Effector memory CD8-positive, alpha-beta T cell (primary cell): ENCODE data around the gene LMX1B.
A peak's percentile ranks its signal among the peaks of the same experiment; 100 is the strongest.
"Not testable (repeated sequence)": the region's sequence is repeated elsewhere in the genome, so short reads cannot be mapped to it uniquely, and the experiment has no call there.

ENCODE experiments used
- ATAC-seq: fragments of 150-1000 bp; cut with Tn5 transposase; replicated peaks from 2 replicates; pipeline ENCODE4 v1.10.0; 2021; ENCODE audit warnings: mild to moderate bottlenecking, moderate library complexity
- DNase-seq, 3 experiments: peaks; one replicate each; pipeline ENCODE4 v3.0.0; 2021
- H3K27ac Mint-ChIP-seq, 2 donors: one replicate each; pipeline ENCODE4 v1.8.0; 2022; ENCODE audit warnings: mild to moderate bottlenecking in 2 of 2, mixed read lengths in 2 of 2, moderate library complexity in 2 of 2
- H3K27me3 Mint-ChIP-seq, 2 donors: one replicate each; pipeline ENCODE4 v1.8.0; 2022; ENCODE audit warnings: mixed read lengths in 2 of 2
- H3K36me3 Mint-ChIP-seq: one replicate; pipeline ENCODE4 v1.8.0; 2022; ENCODE audit warnings: mild to moderate bottlenecking, moderate library complexity, mixed read lengths; ENCODE audit not compliant: insufficient read depth
- H3K4me1 Mint-ChIP-seq, 2 donors: one replicate each; pipeline ENCODE4 v1.8.0; 2022; ENCODE audit warnings: low read depth in 2 of 2, mixed read lengths in 2 of 2
- H3K4me3 Mint-ChIP-seq, 2 donors: one replicate each; pipeline ENCODE4 v1.8.0; 2022; ENCODE audit warnings: mild to moderate bottlenecking in 2 of 2, mixed read lengths in 2 of 2, moderate library complexity in 2 of 2
- H3K9me3 Mint-ChIP-seq, 2 donors: one replicate each; pipeline ENCODE4 v1.8.0; 2022; ENCODE audit warnings: mixed read lengths in 2 of 2

The LMX1B gene

DNA sequence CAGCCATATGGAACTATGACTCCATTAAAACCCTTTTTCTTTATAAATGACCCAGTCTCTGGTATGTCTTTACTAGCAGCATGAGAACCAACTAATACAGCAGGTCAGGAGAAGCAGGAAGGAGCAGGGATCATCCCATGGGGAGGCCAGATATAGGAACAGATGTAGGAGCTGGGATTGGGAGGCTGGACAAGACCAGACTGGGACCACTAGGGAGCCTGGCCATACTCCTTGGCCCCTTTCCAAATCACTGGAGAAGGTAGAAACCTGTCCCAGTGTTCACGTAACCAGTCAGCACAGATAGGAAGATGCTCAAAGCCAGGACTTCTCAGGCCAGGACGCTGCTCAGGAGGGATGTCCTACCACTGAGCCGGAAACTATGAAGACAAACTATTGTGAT lies 95.5 kb downstream of the LMX1B start:
- no peak for DNase-seq
- Mint-ChIP-seq H3K4me3 (no peak overlapping the region), H3K27me3 (peaks cover 13 to 15% of the 10 kb centered on the region in 2 donors), H3K27ac (no peak overlapping the region), H3K36me3 (peaks cover 9% of the 10 kb centered on the region), H3K9me3 (no peaks in the 10 kb centered on the region), H3K4me1 (peaks cover 12 to 13% of the 10 kb centered on the region in 2 donors)
- ATAC-seq, result no peak

DNA sequence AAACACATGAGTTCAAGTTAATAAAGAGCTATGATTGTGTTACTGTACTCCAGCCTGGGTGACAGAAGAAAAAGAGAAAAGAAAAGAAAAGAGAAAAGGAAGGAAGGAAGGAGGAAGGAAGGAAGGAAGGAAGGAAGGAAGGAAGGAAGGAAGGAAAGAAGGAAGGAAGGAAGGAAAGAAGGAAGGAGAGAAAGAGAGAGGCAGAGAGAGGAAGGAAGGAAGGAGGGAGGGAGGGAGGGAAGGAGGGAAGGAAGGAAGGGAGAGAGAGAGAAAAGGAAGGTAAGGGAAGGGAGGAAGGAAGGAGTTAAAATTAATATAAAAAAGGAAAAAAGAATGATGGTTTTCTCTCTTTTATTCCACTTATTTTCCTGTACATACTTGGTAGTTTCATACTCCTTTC lies 101.7 kb downstream of the LMX1B start:
- Mint-ChIP-seq H3K27ac (no peak overlapping the region), H3K4me1 (peaks cover 18 to 20% of the 10 kb centered on the region in 2 donors), H3K27me3 (peaks cover 6 to 7% of the 10 kb centered on the region in 2 donors), H3K9me3 (no peaks in the 10 kb centered on the region), H3K36me3 (peaks cover 10% of the 10 kb centered on the region), H3K4me3 (no peak overlapping the region)
- DNase-seq (no peak), ATAC-seq (no peak)

DNA sequence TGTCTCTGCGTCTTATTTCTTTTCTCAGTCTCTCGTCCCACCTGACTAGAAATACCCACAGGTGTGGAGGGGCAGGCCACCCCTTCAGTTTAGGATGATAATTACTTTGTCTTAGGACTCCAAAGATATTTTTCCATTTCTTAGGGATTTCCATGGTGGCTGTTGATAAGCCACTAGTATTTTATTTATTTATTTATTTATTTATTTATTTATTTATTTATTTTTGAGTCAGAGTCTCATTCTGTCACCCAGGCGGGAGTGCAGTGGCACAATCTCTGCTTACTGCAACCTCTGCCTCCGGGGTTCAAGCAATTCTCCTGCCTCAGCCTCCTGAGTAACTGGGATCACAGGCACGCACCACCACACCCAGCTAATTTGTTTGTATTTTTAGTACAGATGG lies 103.7 kb downstream of the LMX1B start:
- ATAC-seq, DNase-seq, H3K9me3 Mint-ChIP-seq, H3K27me3 Mint-ChIP-seq, H3K4me3 Mint-ChIP-seq, H3K27ac Mint-ChIP-seq: not testable (repeated sequence)
- Mint-ChIP-seq H3K4me1 (peaks cover 34 to 40% of the 10 kb centered on the region in 2 donors), H3K36me3 (peaks cover 10% of the 10 kb centered on the region)

DNA sequence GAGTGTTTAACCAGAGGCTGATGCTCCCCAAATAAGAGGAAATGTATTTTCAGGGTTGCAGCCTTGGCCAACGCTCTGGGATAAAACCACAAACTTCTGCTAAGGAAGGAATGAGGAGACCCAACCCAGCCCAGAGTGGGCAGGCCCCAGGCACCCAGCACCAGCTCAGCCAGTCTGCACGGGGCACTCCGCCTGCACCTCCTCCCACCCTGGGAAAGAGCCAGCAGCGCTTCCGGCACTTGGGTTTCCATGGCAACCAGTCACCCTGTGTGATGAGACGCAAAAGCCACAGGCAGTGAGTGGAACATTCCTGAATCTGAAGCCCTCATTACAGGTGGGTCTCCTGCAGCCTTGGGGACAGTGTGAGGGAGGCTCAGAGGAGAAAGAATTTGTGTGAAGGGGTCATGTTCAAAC lies 105.9 kb downstream of the LMX1B start:
- peaks cover 43 to 51% of the 10 kb centered on the region in 2 donors for H3K4me1 Mint-ChIP-seq
- H3K27ac Mint-ChIP-seq, result peak overlapping the region; percentile 96 to 99
- peak; percentile 67 for ATAC-seq
- peak; percentile 83 to 85 (median 84) for DNase-seq
- no peaks in the 10 kb centered on the region for H3K9me3 Mint-ChIP-seq
- peak overlapping the region; percentile 82 to 88 for H3K4me3 Mint-ChIP-seq
- H3K27me3 Mint-ChIP-seq, result peaks cover 6 to 7% of the 10 kb centered on the region in 2 donors
- H3K36me3 Mint-ChIP-seq, result peaks cover 20% of the 10 kb centered on the region

DNA sequence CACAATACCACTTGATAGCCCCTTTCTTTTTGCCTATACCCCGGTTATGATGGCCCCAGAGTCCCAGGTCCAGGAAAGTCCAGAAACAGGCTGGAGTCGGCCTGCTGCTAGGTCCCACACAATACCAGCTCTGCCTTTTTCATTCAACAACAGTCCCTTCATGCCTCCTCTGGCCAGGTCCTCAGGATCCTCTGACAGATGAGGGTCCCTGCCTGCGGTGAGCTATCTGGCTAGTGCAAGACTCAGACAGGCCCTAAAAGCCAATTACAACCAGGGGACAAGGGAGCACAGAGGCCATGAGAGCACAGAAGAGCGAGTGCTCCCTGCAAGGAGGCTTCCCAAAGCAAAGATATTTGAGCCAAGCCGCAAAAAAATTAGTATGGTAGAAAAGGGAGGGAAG lies 106.3 kb downstream of the LMX1B start:
- Mint-ChIP-seq H3K4me3 (peak overlapping the region; percentile 82 to 88), H3K27me3 (peaks cover 3 to 4% of the 10 kb centered on the region in 2 donors), H3K4me1 (peaks cover 43 to 51% of the 10 kb centered on the region in 2 donors)

DNA sequence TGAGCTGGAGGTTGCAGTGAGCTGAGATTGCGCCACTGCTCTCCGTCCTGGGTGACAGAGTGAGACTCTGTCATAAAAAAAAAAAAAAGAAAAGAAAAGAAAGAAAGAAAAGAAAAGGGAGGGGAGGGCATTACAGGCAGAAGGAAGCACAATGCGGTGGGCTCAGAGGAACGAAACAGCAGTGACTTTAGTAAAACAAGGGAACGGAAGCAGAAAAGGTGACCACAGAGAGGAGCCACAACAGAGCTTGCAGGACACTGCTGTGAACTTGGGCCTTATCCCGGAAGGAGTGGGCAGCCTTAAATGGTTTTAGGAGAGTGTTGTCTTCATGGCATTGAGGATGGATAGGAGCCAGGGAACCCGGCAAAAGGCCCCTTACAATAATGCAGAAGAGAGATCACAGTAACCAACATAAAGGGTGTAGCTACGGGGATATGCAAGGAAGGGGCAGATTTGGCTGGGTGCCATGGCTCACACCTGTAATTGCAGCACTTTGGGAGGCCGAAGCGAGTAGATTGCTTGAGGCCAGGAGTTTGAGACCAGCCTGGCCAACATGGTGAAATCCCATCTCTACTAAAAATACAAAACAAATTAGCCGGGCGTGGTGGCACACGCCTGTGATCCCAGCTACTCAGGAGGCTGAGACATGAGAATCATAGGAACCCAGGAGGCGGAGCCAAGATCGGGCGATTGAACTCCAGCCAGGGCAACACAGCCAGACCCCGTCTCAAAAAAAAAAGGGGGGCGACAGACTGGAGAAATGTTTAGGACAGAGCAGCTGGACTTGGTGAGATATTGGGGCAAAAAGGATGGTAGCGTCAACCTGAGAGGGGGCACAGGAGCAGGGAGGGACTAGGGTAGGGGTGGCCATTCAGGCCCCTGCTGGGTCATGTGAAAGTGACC lies 107.2 kb downstream of the LMX1B start:
- no peaks in the 10 kb centered on the region for H3K9me3 Mint-ChIP-seq
- peaks cover 42 to 45% of the 10 kb centered on the region in 2 donors for H3K4me1 Mint-ChIP-seq
- H3K4me3 Mint-ChIP-seq, result peak overlapping the region; percentile 82 to 88
- DNase-seq (no peak), ATAC-seq (no peak)
- peak overlapping the region; percentile 96 to 99 for H3K27ac Mint-ChIP-seq
- no peaks in the 10 kb centered on the region for H3K27me3 Mint-ChIP-seq
- H3K36me3 Mint-ChIP-seq, result peaks cover 20% of the 10 kb centered on the region

More for the DNA sequence above, 106.3 kb downstream of the LMX1B start:
- no peaks in the 10 kb centered on the region for H3K9me3 Mint-ChIP-seq
- ATAC-seq (no peak), DNase-seq (no peak)
- peak overlapping the region; percentile 96 to 99 for H3K27ac Mint-ChIP-seq
- peaks cover 20% of the 10 kb centered on the region for H3K36me3 Mint-ChIP-seq

DNA sequence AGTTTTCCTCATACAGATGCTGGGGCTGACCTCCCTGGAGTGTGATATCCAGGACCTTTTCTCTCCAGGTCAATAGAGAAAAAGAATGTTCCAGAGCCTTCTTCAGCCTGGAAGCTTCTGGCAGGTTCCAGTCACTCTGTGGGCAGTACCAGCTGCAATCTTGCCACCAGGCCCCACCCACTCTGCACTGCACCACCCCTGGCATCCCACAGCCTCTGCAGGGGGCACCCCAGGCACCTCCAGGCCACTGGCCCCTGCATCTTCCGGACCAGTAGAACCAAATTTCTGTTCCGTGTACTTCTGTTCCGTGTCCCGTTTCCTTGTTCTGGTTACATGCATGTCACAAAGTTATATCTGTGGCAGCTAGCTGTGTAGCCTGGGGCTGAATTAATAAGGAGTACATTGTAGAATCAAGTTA lies 107.8 kb downstream of the LMX1B start:
- H3K4me1 Mint-ChIP-seq, result peaks cover 40 to 43% of the 10 kb centered on the region in 2 donors
- no peaks in the 10 kb centered on the region for H3K9me3 Mint-ChIP-seq
- no peaks in the 10 kb centered on the region for H3K27me3 Mint-ChIP-seq
- ATAC-seq (no peak), DNase-seq (no peak)
- H3K27ac Mint-ChIP-seq, result peak overlapping the region; percentile 96 to 99
- H3K36me3 Mint-ChIP-seq, result peaks cover 20% of the 10 kb centered on the region
- H3K4me3 Mint-ChIP-seq, result peak overlapping the region; percentile 82 to 88

DNA sequence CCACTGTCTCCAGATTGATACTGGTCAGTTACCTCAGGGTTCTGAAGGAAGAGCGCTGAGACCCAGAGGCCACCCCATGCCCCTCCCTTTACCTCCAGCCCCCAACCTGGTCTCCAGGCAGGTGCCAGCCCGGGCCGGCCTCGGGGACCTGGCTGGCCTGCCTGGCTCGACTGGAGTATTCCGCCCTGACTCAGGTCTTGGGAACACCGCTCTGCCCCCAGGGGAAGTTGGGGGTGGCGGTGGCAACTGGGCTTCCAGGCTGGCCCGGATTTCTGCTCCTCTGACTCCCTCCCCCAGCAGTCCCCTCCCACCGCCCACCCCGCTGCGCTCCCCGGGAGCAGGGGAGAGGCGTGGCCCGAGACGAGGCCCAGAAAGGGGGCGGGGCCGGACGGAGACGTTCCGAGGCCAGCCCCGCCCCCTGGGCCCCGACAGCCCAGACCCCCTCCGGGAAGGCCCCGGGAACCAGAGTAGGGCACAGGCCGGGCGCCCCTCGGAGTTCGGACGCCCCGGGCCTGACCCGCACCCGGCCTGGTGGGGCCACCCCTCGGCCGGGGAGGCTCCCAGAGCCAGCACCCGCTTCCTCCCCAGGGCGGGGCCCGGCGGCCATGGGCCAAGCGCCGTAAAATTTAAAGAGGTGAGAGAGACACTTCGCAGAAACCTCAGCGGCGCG lies 108.7 kb downstream of the LMX1B start:
- H3K9me3 Mint-ChIP-seq, result no peaks in the 10 kb centered on the region
- ATAC-seq (peak; percentile 56), DNase-seq (peak; percentile 74 to 79 (median 77))
- no peaks in the 10 kb centered on the region for H3K27me3 Mint-ChIP-seq
- peak overlapping the region; percentile 97 to 99 for H3K27ac Mint-ChIP-seq
- H3K4me1 Mint-ChIP-seq, result peaks cover 40 to 43% of the 10 kb centered on the region in 2 donors
- H3K4me3 Mint-ChIP-seq, result peak overlapping the region; percentile 82 to 88
- peaks cover 20% of the 10 kb centered on the region for H3K36me3 Mint-ChIP-seq

DNA sequence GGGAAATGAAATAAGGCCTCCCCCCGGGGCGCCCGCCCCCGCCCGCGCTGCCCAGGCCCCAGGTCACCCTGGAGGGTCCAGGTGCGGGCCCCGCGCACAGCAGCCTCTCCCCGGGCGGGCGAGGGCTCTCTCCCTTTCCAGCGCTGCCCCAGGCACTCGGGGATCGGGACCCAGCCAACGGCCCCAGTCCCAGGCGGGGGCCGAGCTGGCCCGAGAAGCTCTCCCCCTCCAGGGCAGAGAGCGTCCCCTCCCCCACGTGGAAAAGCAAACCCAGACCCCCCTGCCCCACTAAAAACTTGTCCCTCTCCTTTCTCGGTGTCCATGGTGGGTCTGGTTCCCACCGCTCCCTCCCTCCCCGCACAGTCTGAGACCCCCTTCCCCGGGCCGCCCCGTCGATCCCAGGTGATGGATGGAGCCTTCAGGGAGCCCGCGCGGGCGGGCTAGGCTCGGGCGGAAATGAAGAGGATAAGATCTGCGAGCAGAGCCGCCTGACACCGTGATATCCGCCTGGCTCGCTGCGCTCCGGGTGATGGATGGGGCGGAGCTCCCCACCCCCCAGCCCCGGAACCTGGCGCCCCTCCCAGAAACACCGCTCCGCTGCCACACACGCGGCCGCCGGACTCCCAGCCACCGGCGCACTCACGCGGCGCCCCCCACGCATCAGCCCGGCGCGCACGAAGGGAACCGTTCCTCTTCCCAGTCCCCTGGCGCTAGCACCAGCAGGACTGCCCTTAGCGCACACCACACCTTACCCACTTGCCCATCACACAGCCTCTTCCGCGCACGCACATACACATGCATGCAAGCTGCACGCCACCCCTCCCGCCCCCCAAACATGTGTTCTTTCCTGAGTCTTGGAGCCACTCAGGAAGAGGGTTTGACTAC lies 109.4 kb downstream of the LMX1B start:
- no peaks in the 10 kb centered on the region for H3K27me3 Mint-ChIP-seq
- H3K4me3 Mint-ChIP-seq, result peak overlapping the region; percentile 82 to 88
- DNase-seq, result peak; percentile 60 to 64 (median 63)
- no peaks in the 10 kb centered on the region for H3K9me3 Mint-ChIP-seq
- peaks cover 20% of the 10 kb centered on the region for H3K36me3 Mint-ChIP-seq
- H3K27ac Mint-ChIP-seq, result peak overlapping the region; percentile 95 to 97
- ATAC-seq, result peak; percentile 72
- peaks cover 40% of the 10 kb centered on the region in 2 donors for H3K4me1 Mint-ChIP-seq

DNA sequence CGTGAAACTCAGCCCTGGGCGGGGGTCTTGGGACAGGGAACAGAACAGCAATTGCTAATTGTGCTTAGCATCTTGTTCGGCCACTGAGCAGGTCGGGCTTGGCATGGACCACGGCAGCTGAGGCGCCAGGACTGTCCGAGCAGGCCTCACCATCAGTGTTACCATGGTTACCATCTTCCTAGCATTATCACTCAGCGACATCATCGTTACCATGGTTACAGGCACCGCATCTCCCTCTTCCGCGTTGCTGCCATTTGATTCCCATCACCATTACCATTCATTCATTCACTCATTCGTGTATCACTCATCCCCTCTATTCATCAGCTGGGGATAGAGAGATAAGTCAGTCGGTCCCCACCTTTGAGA lies 110.1 kb downstream of the LMX1B start:
- ATAC-seq (no peak), DNase-seq (no peak)
- Mint-ChIP-seq H3K9me3 (no peaks in the 10 kb centered on the region), H3K4me1 (peaks cover 40% of the 10 kb centered on the region in 2 donors), H3K36me3 (peaks cover 20% of the 10 kb centered on the region), H3K4me3 (peak overlapping the region; percentile 82 to 88), H3K27ac (peak overlapping the region; percentile 95 to 97), H3K27me3 (no peaks in the 10 kb centered on the region)

DNA sequence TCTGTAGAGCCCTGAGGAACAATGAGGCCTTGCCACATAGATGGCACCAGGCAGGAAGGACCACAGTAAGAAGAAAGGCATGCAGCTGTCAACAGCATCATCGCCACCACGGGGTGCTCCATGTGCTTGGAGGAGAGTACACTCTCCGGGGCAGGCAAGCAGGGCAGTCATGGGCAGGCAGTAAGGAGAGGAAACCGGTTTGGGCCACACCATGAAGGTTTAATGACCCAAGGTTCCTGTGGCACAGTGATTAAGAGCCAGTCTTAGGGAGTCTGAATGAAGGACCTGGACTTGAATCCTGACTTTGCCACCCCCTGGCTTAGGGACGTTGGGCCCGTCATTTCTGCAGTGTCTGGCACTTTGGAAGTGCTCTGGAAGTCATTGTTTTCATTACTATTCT lies 110.5 kb downstream of the LMX1B start:
- ATAC-seq (no peak), DNase-seq (no peak)
- peak overlapping the region; percentile 95 to 97 for H3K27ac Mint-ChIP-seq
- peaks cover 20% of the 10 kb centered on the region for H3K36me3 Mint-ChIP-seq
- H3K9me3 Mint-ChIP-seq, result no peaks in the 10 kb centered on the region
- peaks cover 36 to 40% of the 10 kb centered on the region in 2 donors for H3K4me1 Mint-ChIP-seq
- no peaks in the 10 kb centered on the region for H3K27me3 Mint-ChIP-seq
- peak overlapping the region; percentile 82 to 88 for H3K4me3 Mint-ChIP-seq

DNA sequence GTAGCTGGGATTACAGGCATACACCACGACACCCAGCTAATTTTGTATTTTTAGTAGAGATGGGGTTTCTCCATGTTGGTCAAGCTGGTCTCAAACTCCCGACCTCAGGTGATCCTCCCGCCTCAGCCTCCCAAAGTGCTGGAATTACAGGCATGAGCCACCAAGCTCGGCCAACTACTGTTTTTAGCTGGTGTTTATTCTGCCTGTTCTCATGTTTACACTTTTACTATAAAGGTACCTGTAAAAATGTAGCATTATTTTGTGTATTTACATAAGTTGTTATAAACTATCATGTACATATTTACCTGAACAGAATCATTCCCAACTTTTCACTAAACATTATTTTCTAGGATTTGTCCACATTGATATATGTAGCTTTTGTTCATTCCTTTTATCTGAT lies 111.8 kb downstream of the LMX1B start:
- not testable (repeated sequence) for ATAC-seq, H3K36me3 Mint-ChIP-seq, H3K9me3 Mint-ChIP-seq, DNase-seq, H3K27me3 Mint-ChIP-seq, H3K4me3 Mint-ChIP-seq
- Mint-ChIP-seq H3K4me1 (peaks cover 23 to 30% of the 10 kb centered on the region in 2 donors), H3K27ac (peak overlapping the region; percentile 6 to 56)

DNA sequence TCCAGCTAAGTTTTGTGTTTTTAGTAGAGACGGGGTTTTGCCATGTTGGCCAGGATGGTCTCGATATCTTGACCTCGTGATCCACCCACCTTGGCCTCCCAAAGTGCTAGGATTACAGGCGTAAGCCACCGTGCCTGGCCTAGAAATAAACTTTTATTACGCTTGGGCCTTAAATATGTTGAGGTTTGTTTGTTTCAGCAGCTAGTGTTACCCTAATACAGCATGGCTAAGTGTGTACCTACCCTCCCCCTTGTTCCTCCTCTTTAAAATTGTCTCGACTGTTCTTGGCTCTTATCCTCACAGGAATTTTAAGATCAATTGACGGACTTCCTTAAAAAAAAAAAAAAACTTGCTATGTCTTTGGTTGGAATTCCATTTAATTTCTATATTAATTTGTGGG lies 114.5 kb downstream of the LMX1B start:
- H3K36me3 Mint-ChIP-seq, H3K4me3 Mint-ChIP-seq, H3K9me3 Mint-ChIP-seq, H3K4me1 Mint-ChIP-seq, ATAC-seq, DNase-seq, H3K27ac Mint-ChIP-seq: not testable (repeated sequence)
- peaks cover 7 to 17% of the 10 kb centered on the region in 2 donors for H3K27me3 Mint-ChIP-seq
